NOMO-1 treated with dmso at 0.1 percent for 144 hours (cell line): ENCODE results near the gene AUTS2.

ENCODE experiments used
- DNase-seq: peaks from one replicate; lab custom pipeline; 2025; ENCODE audit not compliant: unreplicated experiment; lab: John Stamatoyannopoulos, UW

The AUTS2 gene

DNA sequence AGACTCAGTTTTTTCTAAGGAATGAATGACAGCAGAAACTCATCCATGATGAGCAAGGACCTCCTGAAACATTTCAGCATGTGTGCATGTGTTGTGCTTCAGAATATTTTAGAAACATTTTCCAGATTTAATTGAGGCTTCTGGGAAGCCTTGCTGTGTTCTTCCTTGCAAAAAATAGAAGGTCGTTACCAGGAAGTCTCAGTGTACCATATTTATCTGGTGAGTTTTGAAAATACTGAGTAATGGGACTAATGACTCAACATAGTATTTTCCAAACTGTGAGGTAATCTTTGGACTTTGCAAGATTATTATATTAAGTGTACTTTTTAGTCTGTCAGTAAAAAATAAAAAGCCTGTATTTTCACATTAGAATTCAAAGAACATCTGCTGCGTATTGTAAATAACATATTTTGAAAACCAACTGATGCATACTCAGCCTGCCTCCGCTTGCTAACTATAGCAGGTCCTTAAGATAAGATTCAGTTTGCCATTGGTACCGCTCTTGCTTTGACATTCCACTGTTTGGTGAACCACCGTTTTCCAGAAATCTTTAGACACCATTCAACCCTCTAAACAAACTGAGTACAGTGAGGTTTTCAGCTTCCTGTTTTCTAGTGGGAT, 794.1 kb downstream of the AUTS2 start:
- DNase-seq = no peak

DNA sequence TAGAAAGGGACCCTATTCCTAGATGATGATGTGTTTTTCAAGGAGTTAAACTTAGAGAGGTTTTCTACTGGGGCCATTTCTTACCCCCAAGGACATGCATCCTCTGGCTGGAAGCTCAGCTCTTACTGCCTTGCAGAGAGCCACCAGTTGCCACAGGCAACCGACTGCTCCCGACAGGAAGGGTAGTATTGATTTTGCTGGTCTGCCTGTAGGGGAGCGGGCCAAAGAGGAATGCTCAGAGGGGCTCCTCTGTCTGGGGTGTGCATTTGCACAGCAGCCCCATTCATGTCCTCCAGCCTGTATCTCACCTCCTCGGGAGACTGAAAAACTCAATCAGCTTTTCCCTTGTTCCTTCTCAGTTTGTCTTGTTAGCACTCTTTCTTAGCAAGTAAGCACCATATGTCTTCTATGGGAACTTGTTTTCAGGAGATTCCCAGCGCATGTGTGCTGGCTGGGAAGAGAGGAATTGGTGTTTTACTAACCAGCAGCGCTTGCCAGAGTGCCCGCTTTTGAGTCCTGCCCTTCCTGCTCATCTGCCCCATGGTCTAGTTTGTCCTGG, 794.7 kb downstream of the AUTS2 start:
- DNase-seq = no peak

DNA sequence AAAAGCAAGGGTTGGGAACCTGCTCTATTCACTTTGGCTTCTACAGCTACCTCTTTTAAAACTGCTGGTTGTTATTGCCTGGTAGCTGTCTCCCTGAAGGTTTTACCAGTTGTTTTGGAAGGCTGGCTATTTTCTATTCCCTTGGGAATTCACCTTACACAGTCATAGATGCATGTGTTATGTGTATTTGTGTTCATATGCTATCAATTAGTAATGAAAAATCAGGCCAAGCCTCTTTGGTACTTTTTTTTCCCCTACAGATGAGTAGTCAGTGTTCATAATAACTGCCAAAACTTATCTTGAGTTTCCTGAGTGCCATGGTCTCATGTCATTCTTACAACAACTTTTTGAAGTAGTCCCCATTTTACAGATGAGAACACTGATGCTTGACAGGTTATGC, 795.7 kb downstream of the AUTS2 start:
- no peak for DNase-seq

DNA sequence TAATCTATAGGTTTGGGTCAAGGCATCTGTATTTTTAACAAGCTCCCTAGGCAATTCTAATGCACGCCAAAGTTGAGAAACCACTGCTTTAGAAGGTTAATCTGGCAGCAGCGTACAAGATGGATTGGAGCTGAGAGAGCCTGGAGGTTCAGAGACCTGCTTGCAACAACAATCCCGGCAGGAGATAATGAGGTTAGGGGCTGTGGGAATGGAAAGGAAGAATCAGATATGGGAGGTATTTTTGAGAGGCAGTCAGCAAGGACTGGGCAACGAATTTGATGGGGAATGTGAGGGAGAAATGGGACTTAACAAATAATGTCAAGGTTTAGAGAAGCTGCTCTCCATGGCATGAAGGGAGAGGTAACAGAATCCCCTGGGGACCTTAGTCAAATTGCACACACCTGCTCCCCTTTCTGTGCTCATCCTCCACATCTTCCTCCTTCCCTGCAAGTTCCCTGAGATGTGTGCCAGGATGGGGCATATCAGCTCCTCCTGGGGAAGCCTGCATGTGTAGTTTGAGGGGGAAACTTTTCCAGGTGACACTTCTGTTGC, 802.6 kb downstream of the AUTS2 start:
- DNase-seq = no peak

DNA sequence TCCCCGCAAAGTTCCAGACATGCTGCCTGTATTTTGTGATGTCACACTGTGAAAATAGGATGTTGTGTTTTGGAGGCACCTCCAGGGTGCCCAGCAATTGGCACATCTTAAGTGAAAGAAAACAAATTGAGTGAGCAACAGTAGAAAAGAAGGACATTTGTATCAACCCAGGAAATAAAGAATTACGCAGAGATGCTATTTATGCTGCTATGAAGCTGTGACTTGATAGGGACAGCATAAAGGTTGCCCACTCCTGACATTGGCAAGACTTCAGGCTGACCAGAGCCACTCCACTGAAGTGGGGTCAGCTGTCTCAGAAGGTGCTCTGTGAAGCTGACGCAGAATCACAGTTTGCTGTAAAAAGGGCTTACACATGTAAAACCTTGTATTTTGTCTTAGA, 803.8 kb downstream of the AUTS2 start:
- DNase-seq = no peak

DNA sequence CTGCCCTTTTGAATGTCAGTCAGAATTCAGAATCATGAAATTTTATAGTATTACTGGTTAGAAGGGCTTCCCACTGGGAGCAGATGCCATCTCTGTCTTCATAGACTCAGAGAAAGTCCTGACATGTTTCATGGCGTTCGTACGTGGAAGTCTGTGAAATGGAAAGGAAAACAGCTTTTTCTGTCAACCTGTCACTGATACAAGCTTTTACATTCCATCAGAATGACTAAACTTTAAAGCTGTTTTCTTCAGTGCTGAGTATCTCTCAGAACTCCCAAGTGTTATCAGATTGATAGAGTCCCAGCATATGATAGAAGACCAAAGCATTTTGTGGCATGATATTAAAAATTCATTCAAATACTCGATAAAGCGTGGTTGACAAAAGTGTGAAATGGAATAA, 807.0 kb downstream of the AUTS2 start:
- DNase-seq = no peak

DNA sequence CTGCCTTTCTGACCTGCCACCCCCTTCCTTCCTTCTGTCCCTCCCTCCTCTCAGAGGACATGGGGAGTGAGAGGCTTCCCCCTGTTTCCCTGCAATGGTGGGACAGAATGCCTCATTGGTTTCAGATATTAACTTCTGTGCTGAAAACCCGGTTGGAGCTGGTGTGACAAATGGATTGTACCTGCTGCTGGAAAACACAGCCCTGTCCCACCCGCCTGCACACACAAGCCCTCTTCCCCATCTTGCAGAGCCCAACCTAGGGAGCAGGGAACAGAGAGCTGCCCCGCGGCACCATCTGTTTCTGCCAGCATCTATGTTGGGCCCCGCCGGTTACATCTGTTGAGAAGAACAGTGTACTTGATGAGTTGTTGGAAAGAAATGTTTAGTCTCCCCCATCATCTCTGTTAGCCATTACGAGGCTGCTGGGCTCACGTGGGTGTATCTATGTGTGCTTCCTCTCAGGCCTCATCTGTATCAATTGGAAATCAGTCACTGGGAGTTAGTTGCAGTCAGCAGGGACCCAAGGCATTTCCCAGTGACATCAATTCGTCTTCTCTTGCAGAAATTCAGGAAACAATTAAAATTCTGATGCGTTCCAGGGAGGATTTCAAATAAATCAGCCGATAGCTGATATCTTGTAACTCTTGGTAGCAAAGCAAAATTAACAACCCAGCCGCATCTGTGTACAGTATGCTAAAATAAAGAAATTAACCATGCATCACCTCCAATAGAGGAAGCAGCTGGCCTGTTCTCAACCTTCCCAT, 808.1 kb downstream of the AUTS2 start:
- no peak for DNase-seq

DNA sequence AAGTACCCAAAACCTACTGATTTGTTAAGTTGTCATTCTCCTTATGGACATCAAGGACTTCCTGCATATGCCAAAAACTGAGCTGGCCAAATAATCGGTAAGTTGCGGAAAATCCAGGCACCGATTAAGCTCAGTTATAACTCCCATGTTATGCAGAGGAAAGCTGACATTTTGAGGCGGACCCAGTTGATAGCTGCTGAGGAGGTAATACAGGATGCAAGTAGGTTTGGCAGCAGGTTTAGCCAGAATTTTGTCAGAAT, 808.6 kb downstream of the AUTS2 start:
- no peak for DNase-seq

DNA sequence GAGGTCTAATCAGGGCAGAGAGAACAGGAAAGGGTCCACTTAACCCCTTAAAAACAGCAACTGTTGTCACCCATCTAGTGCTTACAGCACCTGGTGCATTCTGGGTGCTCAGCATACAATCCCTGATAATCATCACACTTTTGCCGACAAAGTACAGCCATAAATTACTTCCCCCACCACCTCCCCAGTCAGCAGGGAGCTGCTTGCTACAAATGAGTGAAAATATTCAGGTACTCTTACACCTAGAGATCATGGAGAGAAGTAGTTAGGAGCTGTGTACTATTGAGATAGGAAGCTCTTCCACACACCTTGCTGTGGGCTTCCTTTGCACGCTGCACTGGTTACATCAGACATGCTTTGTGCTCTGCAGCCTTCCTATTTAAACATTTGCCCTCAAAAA, 810.2 kb downstream of the AUTS2 start:
- DNase-seq = no peak

DNA sequence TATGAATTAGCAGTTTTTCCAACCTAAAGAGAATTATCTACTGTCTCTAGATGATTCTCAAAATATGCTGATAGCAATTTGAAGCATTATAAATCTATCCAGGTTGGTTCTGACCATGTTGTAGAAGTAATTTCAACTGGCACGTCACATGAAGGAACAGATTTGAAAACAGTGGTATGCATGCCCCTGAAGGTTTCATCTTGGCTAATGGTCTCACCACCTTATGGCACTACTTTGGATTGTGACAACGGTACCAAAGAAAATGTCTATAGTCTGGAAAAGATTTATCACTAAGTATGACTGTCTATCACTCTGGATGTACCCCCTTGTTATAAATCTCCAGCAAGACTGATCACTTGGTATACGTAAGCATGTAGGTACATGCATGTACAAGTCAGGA, 810.6 kb downstream of the AUTS2 start:
- DNase-seq = no peak

DNA sequence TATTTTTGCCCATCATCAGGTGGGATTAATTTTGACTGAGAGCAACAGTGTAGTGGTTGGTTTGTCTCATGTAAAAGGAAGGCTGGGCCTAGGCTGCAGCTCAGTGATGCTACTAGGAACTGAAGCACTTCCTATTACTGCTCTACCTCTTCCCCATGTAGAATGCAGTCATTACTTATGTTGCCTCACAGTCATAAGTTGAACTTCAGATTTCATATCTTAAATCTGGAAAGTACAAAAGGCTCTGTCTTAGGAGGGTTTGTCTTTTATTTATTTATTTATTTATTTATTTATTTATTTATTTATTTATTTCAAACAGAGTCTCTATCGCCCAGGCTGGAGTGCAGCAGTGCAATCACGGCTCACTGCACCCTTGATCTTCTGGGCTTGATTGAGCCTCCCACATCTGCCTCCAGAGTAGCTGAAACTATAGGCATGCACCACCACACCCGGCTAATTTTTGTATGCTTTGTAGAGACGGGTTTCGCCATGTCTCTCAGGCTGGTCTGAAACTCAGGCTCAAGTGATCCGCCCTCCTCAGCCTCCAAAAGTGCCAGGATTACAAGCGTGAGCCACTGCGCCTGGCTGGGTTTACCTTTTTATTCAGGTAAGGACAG, 812.0 kb downstream of the AUTS2 start:
- DNase-seq = no peak

DNA sequence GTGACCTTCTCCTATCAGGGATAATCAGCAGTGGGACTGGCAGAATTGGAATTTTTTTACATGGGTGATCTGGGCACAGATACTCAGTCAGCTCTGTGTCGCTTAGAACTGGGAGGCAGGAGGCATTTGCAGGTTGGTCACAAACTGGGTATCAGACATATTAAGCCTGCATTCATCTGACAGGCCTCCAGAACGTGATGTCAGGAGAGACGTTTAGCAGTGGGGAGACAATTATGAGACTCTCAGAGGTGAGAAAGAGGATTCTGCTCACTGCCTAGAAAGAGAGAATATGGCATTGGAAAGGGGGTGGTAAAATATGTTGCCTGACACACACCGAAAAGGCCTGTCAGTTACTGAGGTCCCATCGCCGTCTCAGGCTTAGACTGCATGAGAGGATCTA, 816.1 kb downstream of the AUTS2 start:
- DNase-seq = no peak

DNA sequence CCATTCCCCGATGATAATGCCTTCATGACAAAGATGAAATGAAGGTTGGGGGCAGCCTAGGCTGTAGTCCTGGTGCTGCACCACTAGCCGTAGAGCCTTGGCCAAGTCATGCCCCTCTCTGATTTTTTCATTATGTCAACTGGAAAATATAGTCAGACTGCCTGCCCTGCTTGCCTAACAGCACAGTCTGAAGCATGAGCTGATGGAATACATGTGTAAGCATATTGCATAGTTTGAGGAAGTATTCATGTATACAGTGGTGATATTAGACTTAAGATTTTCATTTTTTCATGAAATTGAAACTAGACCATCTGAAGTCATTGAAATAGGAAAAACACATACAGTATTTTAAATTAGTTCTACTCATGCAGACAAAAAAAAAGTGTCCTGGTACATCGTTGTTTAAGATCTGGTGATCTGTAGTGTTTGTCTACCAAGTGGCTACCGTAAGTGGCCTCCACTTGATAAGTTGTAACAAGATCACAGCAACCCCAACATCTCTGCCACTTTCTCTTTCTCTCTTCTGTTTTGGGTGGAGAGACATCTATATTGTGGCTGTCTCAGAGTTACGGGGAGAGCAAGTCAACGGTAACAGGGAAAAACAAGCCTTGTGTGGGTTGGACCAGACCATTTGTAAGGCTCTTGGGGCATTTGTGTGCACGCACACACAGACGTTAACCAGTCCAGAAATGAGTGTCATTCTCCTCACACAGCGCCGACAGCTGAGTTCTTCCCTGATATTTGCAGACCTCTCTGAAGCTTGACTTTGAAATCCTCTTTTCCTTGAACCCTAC, 817.1 kb downstream of the AUTS2 start:
- no peak for DNase-seq

DNA sequence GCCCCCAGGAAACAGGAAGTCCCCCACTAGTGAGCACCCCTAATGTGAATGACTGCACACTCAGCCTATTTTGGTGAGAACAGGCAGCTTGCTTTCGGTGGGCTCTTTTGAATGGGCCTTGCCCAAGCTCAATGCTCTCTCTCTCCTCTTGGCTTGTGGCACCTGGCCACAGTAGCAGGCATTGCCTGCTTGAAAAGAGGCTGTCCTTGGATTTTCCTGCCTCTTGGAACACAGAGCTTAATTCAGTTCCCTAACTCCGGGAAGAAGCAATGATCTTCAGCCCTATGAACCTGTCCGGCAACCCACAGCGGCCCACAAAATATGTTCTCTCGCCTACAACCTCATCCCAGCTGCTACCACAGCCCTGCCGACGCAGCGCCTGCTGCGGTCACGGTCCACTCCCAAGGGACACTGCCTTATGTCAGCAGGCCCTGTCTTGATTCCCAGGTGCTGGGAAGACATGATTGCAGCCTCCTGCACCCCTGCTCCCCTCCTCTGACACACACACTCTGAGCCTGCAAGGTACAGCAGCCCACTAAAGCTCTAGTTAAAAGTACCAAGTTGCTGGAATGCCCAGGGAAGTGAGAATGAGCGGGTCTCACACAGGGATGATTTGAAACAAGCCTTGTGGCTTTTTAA, 818.2 kb downstream of the AUTS2 start:
- DNase-seq = no peak

DNA sequence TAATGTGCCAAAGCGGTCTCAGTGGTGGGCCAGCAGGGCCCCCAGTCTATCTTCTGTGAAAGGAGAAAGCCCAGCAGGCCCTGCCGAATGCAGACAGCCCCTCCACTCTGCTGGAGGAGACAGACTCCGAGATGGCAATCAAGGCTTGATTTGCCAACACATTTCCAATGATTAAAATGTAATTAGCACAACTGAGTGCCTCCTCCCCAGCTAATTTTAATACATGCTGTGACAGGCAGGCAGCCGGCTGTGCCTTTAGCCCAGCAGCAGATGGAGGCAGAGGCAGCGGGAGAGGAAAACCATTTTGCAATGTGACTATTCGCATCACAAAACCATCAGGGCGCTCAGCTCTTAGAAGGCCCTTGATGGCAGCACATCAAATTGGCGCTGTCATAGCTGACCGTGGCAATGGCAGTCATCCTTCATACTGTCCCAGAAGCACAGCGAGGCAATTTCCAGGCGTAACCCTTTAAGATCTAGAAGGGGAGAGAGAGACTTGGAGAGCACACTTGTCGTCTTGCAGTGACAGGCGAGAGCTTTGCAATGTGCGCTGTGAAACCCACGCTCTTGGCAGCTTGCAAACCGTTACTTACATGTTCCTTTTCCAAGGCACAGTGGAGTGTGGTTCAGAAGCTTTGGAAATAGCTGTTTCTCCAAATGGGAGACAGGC, 818.8 kb downstream of the AUTS2 start:
- no peak for DNase-seq

DNA sequence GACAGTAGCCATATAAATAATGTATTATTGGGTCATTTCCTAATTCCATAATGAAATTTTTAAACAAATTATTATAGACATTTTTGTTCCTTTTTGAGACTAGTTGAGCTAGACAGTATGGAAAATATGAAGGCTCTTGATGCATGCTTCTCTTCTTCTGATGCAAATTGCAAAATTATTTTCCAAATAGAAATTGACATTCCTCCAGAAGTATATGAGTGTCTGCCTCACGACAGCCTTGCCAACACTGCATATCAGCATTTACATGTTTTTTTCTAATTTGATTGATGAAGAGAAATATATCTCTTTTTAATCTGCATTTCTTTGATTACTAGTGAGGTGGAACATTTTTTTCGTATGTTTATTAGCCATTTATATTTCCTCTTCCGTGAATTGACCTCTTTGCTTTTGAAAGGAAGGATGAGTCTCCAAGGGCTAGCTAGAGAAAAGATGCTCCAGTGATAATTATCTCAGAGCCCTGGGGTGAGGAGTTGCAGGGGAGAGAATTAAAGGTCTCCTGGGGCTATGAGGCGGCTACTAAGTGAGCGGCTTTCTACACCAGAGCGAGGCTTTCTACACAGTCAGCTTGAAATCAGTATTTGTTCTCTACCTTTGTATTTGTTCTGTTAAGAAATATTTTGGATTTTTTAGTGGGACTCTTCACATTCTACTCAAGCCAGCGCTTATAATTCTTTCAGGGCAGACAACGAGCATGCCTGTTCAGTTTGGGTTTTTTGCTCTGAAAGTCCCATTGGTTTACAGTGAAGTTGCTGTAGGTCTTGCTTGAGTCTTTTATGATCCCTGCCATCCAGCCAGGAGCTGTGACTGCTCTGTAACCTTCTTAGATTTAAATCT, 821.5 kb downstream of the AUTS2 start:
- no peak for DNase-seq

DNA sequence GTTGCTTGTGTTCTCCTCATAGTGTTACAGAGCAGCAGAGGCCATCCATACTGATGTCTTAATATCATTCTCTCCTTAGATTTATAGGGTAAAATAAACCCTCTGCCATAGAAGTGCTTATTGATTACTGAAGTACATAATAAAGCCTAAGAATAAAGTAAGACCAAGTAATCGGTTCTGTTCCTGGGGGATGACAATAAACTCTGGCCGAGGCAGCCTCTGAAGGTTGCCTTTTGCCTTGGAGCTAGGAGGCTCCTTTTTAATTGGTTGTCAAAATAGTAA, 822.0 kb downstream of the AUTS2 start:
- no peak for DNase-seq

DNA sequence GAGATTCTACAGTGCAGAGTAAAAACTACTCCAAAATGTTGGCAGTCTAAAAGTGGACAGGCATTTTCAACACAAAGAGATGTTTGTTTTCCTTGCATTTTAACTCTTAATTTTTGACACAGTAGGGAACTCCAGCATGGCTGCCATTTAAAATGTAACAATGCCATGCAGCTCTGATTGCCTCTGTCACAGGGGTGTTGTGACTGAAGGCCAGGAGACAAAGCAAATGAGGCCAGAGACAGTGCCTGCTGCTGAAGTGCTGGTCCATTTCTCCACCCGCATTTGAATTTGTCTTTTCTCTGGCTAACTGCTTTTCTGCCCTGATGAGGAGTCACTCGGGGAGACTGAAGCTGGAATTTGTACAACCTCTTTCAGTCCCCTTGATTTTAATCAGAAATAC, 823.0 kb downstream of the AUTS2 start:
- no peak for DNase-seq

DNA sequence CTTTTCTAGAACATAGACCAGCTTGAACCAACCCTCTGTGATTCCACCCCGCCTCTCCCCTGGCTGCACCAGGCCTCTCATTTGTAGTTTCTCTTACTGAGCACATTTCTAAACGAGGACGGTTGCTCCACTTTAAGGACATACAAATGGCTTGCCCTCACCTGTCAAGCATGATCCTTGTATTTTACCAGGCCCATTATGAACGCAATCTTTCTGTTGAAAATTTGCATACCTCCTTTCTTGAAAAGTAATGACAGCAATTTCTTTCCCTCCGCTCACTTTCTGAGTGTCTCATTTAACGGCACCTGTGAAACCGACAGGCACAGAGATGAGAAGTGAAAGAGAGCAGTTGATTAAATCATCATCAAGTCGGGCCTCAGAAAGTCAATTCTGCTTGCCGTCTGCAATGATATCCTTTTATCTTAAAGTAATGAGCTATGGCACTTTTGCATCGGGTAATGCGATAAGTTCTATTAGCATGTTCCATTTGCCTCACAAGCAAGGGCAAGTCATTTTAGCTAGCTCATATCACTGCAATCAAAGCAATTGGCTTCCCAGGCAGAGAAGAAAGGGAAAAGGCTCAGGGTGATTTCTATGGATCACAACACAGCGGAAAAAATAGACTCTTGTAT, 828.1 kb downstream of the AUTS2 start:
- no peak for DNase-seq
